Left lung (tissue), 10 donors: Measurements from ENCODE around the gene NFKBIL1. TPM values are rescaled to one million over a fixed set of nuclear protein-coding genes. Genes with fewer than 3 reads are reported as not detected.

Experiments
- ATAC-seq: fragments of 200-7000 bp; cut with Tn5 transposase; one replicate; pipeline ENCODE4 v1.9.1; 2020; ENCODE audit warnings: moderate library complexity
- DNase-seq, 4 donors: peaks; one replicate each; pipeline ENCODE4 v3.0.0-alpha.2; 2013 to 2020
- H3K27ac ChIP-seq, 2 donors: fragments of 200-600 bp; sonication (generic) in 1 of 2; one replicate each; pipeline versions ENCODE4 v1.5.0 to v1.8.0; 2020 to 2021
- H3K27me3 ChIP-seq, 2 donors: fragments of 200-600 bp; sonication (generic) in 1 of 2; one replicate each; pipeline versions ENCODE4 v1.5.0 to v1.8.0; 2020 to 2021
- H3K36me3 ChIP-seq, 2 donors: fragments of 200-600 bp; sonication (generic) in 1 of 2; one replicate each; pipeline versions ENCODE4 v1.5.0 to v1.8.0; 2020 to 2021
- H3K4me1 ChIP-seq, 2 donors: fragments of 200-600 bp; one replicate each; pipeline ENCODE4 v1.8.0; 2021
- H3K4me3 ChIP-seq, 2 donors: fragments of 200-600 bp; sonication (generic) in 1 of 2; one replicate each; pipeline versions ENCODE4 v1.5.0 to v1.8.0; 2020 to 2021; ENCODE audit warnings: mild to moderate bottlenecking in 1 of 2
- H3K9me3 ChIP-seq, 2 donors: fragments of 200-600 bp; sonication (generic) in 1 of 2; one replicate each; pipeline versions ENCODE4 v1.5.0 to v1.8.0; 2020 to 2021
- CTCF ChIP-seq, 2 donors: fragments of 200-600 bp; sonication (generic) in 1 of 2; IDR thresholded peaks; one replicate each; pipeline versions ENCODE4 v1.5.0 to v1.8.0; 2021; ENCODE audit warnings: antibody characterized with exemption in 2 of 2
- intact Hi-C, 2 donors: fragments of 100-400 bp; cut with DNase I; formaldehyde crosslinking; loops; one replicate each; pipeline versions ENCODE4 v1.11.2 to v1.14.2; 2022
- polyA plus RNA-seq, 6 donors: library from polyadenylated mRNA; unstranded; fragments of 120-200 nt; gene quantifications; one replicate each; pipeline ENCODE4 v1.2.1, GENCODE V29; 2013; ENCODE audit not compliant: insufficient read length in 6 of 6
- total RNA-seq, 2 donors: library from RNA; stranded (reverse); fragmentation: NEBNext Ultra II Directional; extraction: Animal tissue kit (Norgen Biotek cat#: 25700); gene quantifications; one replicate each; pipeline ENCODE4 v1.2.1, GENCODE V29; 2021
- donor health status: DM: no; HTN: yes; CAD: no.
- donor health status: DM: no; HTN: no; CAD: no.

NFKBIL1 gene
- total and polyA plus RNA-seq, 8 donors: 15.0 to 25.4 (median 18.8) TPM

GRCh38 chr6:31578184-31579118, 31.0 kb downstream of the NFKBIL1 start:
- intact Hi-C loops: no loop called here
- Histone ChIP-seq H3K27me3 (peaks cover 0 to 4% of the 10 kb centered on the region in 2 donors), H3K4me3 (peak overlapping the region in 1 of 2 donors; percentile 56), H3K27ac (no peak overlapping the region), H3K9me3 (no peaks in the 10 kb centered on the region), H3K36me3 (peaks cover 0 to 17% of the 10 kb centered on the region in 2 donors), H3K4me1 (peaks cover 0 to 77% of the 10 kb centered on the region in 2 donors)
- TF ChIP-seq CTCF (IDR thresholded peaks at IDR 0.05): no peak
- ATAC-seq: no peak
- no peak for DNase-seq

GRCh38 chr6:31579119-31579505, 31.7 kb downstream of the NFKBIL1 start:
- peaks cover 0 to 4% of the 10 kb centered on the region in 2 donors for H3K27me3 ChIP-seq
- no peaks in the 10 kb centered on the region for H3K9me3 ChIP-seq
- H3K4me3 ChIP-seq: no peak overlapping the region
- ATAC-seq (no peak), DNase-seq (no peak)
- H3K4me1 ChIP-seq: peaks cover 0 to 80% of the 10 kb centered on the region in 2 donors
- no peak for TF ChIP-seq CTCF (IDR thresholded peaks at IDR 0.05)
- peaks cover 0 to 17% of the 10 kb centered on the region in 2 donors for H3K36me3 ChIP-seq
- no peak overlapping the region for H3K27ac ChIP-seq
- intact Hi-C loops: no loop called here

- peak overlapping the region; percentile 79 to 82 for H3K4me3 ChIP-seq
- TF ChIP-seq CTCF (IDR thresholded peaks at IDR 0.05): no peak
- peaks cover 0 to 80% of the 10 kb centered on the region in 2 donors for H3K4me1 ChIP-seq
- H3K36me3 ChIP-seq: peaks cover 0 to 17% of the 10 kb centered on the region in 2 donors
- DNase-seq (no peak), ATAC-seq (no peak)
- peaks cover 0 to 4% of the 10 kb centered on the region in 2 donors for H3K27me3 ChIP-seq
- intact Hi-C loops: no loop called here
- H3K27ac ChIP-seq: no peak overlapping the region
- no peaks in the 10 kb centered on the region for H3K9me3 ChIP-seq
These were observed 32.4 kb downstream of the NFKBIL1 start for GRCh38 chr6:31579546-31580437.

GRCh38 chr6:31580438-31580740, 33.0 kb downstream of the NFKBIL1 start:
- Histone ChIP-seq H3K4me3 (peak overlapping the region; percentile 79 to 82), H3K36me3 (peaks cover 0 to 17% of the 10 kb centered on the region in 2 donors), H3K27me3 (peaks cover 0 to 4% of the 10 kb centered on the region in 2 donors), H3K9me3 (no peaks in the 10 kb centered on the region), H3K4me1 (peaks cover 0 to 80% of the 10 kb centered on the region in 2 donors), H3K27ac (peak overlapping the region; percentile 65 to 88)
- no peak for DNase-seq
- no peak for TF ChIP-seq CTCF (IDR thresholded peaks at IDR 0.05)
- intact Hi-C loops: no loop called here
- ATAC-seq: no peak
